Activated CD8-positive, alpha-beta T cell treated with anti-CD3 and anti-CD28 coated beads for 36 hours (primary cell): ENCODE measurements around the gene NR2C1. TPM values are rescaled to one million over a fixed set of nuclear protein-coding genes. Genes with fewer than 3 reads are reported as not detected.
"Not testable (repeated sequence)": the region's sequence is repeated elsewhere in the genome, so short reads cannot be mapped to it uniquely, and the experiment has no call there.

Source experiments
- ATAC-seq: fragments of 200-7000 bp; cut with Tn5 transposase; one replicate; pipeline ENCODE4 v1.10.0; 2021; ENCODE audit warnings: mild to moderate bottlenecking, moderate library complexity
- CTCF ChIA-PET: fragments of 350-600 bp; sonication (Branson Sonifier 250); formaldehyde crosslinking; loops from one replicate; lab custom pipeline; 2021; ENCODE audit warnings: antibody characterized with exemption; lab: Charles Lee
- POLR2A ChIA-PET: fragments of 350-600 bp; sonication (Branson Sonifier 250); formaldehyde crosslinking; loops from one replicate; lab custom pipeline; 2021; ENCODE audit warnings: antibody characterized with exemption; lab: Charles Lee
- DNase-seq: peaks from one replicate; pipeline ENCODE4 v3.0.0-alpha.2; 2020
- H3K27ac Mint-ChIP-seq: one replicate; pipeline ENCODE4 v1.8.0; 2021; ENCODE audit warnings: mild to moderate bottlenecking, mixed read lengths
- H3K27me3 Mint-ChIP-seq: one replicate; pipeline ENCODE4 v1.8.0; 2021; ENCODE audit warnings: mixed read lengths
- H3K36me3 Mint-ChIP-seq: one replicate; pipeline ENCODE4 v1.8.0; 2021; ENCODE audit warnings: low read depth, mixed read lengths
- H3K4me1 Mint-ChIP-seq: one replicate; pipeline ENCODE4 v1.8.0; 2021; ENCODE audit warnings: low read depth, mixed read lengths
- H3K4me3 Mint-ChIP-seq: one replicate; pipeline ENCODE4 v1.8.0; 2021; ENCODE audit warnings: mild to moderate bottlenecking, moderate library complexity, mixed read lengths
- H3K9me3 Mint-ChIP-seq: one replicate; pipeline ENCODE4 v1.8.0; 2021; ENCODE audit warnings: mixed read lengths
- CTCF ChIP-seq: fragments of 200-600 bp; IDR thresholded peaks from one replicate; pipeline ENCODE4 v1.8.0; 2022; ENCODE audit warnings: antibody characterized with exemption, mild to moderate bottlenecking
- intact Hi-C: fragments of 100-400 bp; cut with micrococcal nuclease; formaldehyde crosslinking; loops from one replicate; pipeline ENCODE4 v1.10.0; 2022
- total RNA-seq, 2 experiments: library from RNA; stranded (reverse); gene quantifications; one replicate each; pipeline ENCODE4 v1.2.3, GENCODE V29; 2021

The NR2C1 gene
- total RNA-seq, 2 experiments from 2014 or later, result 24.9 to 32.4 TPM

DNA sequence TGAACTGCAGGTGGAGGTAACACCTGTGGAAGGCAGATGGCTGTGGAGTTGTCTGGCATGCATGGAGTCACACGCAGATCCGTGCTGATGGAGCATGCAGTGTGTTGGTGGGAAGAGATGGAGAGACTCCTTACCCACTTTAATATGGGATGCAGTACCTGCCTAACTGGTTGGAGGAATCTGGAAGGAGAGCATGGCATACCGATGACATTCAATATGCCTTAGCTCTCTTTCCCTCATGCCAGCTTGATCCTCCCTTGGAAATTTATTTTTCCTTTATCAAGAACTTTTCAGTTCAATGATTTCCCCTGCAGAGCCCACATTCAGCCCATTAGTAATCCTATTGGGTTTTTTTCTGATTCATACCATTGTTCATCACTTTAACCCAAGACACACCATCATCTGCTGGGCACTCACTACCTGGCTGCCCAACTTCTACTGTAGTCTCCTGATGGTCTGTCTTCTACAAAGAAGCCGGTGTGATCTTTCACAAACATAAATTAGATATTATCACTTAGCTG lies 25.9 kb upstream of the NR2C1 start:
- ATAC-seq, result no peak
- POLR2A ChIA-PET, result no interaction called here
- peaks cover 6% of the 10 kb centered on the region for H3K4me1 Mint-ChIP-seq
- CTCF ChIA-PET, result interaction anchor here (1.8 kb wide), 1 partner anchor 27 kb away, joined by 6 read pairs; no protein-coding TSS in a partner anchor
- H3K4me3 Mint-ChIP-seq, result no peak overlapping the region
- intact Hi-C loops, result no loop called here
- H3K27me3 Mint-ChIP-seq, result no peaks in the 10 kb centered on the region
- H3K27ac Mint-ChIP-seq, result no peak overlapping the region
- H3K36me3 Mint-ChIP-seq, result no peaks in the 10 kb centered on the region
- TF ChIP-seq CTCF, result no peak
- DNase-seq, result no peak
- H3K9me3 Mint-ChIP-seq, result no peaks in the 10 kb centered on the region

GRCh38 chr12:95096852-95097251 lies 23.4 kb upstream of the NR2C1 start:
- H3K4me1 Mint-ChIP-seq, result no peaks in the 10 kb centered on the region
- H3K27ac Mint-ChIP-seq, result no peak overlapping the region
- intact Hi-C loops, result no loop called here
- POLR2A ChIA-PET, result no interaction called here
- TF ChIP-seq CTCF, result no peak
- CTCF ChIA-PET, result no interaction called here
- H3K27me3 Mint-ChIP-seq, result no peaks in the 10 kb centered on the region
- H3K36me3 Mint-ChIP-seq, result no peaks in the 10 kb centered on the region
- DNase-seq (no peak), ATAC-seq (no peak)
- no peak overlapping the region for H3K4me3 Mint-ChIP-seq
- H3K9me3 Mint-ChIP-seq, result no peaks in the 10 kb centered on the region

- Mint-ChIP-seq H3K4me1 (no peaks in the 10 kb centered on the region), H3K9me3 (no peaks in the 10 kb centered on the region), H3K27me3 (no peaks in the 10 kb centered on the region), H3K4me3 (no peak overlapping the region), H3K36me3 (no peaks in the 10 kb centered on the region), H3K27ac (no peak overlapping the region)
- no peak for ATAC-seq
- ChIA-PET POLR2A (no interaction called here), CTCF (no interaction called here)
- no peak for DNase-seq
- intact Hi-C loops, result no loop called here
- TF ChIP-seq CTCF, result no peak
Measured at GRCh38 chr12:95096378-95096777, 23.0 kb upstream of the NR2C1 start.

DNA sequence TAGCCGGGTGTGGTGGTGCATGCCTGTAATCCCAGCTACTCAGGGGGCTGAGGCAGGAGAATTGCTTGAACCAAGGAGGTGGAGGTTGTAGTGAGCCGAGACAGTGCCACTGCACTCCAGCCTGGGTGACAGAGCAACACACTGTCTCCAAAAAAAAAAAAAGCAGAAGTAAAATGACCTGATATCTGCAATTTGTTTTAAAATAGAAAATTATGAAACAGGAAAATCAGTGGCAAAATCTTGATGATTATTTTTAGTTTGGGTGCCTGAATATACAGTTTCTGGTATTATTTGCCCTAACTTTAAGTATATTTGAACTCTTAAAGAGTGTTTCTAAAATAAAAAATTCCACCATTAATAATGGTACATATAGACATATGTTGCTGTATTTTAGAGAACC lies 22.4 kb upstream of the NR2C1 start:
- H3K4me3 Mint-ChIP-seq, intact Hi-C loops, H3K27ac Mint-ChIP-seq, H3K4me1 Mint-ChIP-seq, H3K27me3 Mint-ChIP-seq, DNase-seq, ATAC-seq, H3K36me3 Mint-ChIP-seq, H3K9me3 Mint-ChIP-seq, POLR2A ChIA-PET, CTCF ChIA-PET: not testable (repeated sequence)

DNA sequence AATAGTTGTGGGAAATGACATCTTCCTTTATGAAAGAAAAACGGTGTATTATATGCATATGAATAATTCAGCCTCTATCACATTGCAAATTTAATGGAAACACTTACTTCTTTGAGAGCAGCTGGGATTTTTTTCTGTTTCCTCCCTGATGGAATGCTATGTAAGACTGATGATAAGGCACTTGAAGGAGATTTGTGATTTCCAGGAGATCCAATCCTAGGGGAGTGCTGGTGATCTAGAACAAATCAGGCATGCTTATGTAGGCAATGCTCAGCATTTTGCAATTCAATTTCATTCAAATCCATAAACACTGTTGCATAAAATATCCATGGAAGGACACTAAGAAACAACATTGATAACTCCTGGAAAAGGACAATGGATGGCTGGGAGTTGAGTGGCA lies 16.0 kb upstream of the NR2C1 start:
- DNase-seq, result no peak
- no peak for TF ChIP-seq CTCF
- H3K4me1 Mint-ChIP-seq, result no peaks in the 10 kb centered on the region
- ChIA-PET CTCF (interaction anchor here (1.5 kb wide), 1 partner anchor 11 kb away, joined by 3 read pairs; no protein-coding TSS in a partner anchor), POLR2A (no interaction called here)
- intact Hi-C loops, result no loop called here
- H3K9me3 Mint-ChIP-seq, result no peaks in the 10 kb centered on the region
- no peak for ATAC-seq
- no peaks in the 10 kb centered on the region for H3K27me3 Mint-ChIP-seq
- no peak overlapping the region for H3K27ac Mint-ChIP-seq
- no peak overlapping the region for H3K4me3 Mint-ChIP-seq
- no peaks in the 10 kb centered on the region for H3K36me3 Mint-ChIP-seq
